ENCODE results near the gene TTC38. TPM values are rescaled to one million over a fixed set of nuclear protein-coding genes. Genes with fewer than 3 reads are reported as not detected.

The TTC38 gene
- total RNA-seq, 4 donors from 2014 or later, result 49.8 to 116 (median 76.8) TPM

DNA sequence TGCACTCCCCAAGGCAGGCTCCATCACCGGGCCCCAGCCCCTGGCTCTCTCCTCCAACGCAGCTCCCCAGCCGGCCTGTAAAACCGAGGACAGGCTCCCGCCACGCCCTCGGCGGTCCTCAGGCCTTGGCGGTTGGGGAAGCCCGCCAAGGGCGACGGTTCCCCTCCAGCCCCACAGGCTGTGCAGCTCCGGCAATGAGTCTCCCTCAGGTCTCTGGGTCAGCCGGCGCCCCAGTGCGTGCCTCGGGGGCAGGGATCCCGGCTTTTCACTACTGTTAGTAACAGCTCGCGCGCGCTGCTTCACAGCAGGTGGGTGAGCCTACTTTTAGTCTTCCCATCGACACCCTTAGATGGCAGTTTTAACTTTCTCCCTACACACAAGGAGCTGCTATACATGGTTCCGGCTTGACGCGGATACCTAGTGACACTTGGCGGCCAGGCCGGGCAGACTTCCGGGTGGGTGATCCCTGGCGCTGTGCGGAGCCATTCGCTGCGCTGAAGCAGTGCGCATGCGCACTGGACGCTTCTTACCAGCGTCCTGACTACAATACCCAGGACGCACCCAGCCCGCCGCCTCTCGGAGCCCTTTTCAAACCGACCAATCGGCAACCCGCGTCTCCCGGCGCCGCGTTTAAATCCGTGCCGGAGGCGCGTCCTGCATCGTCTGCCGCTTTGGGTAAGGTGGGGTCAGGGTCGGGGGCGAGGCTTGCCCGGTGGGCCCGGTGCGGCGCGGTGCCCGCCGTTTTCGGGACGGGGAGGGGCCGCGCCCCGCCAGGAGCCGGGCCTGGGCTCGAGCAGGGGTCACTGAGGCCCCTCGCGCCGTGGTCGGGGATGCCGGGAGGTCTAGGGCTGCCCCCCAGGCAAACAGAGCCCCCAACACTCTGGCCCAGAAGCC, 28.7 kb downstream of the TTC38 start, which contains the start of gene GTSE1:
Gene GTSE1 (plus strand): TSS at position 614 of the 894 bp plus-strand sequence. CDS start 531 bp downstream, outside the sequence.
- ATAC-seq (ENCODE audit: low FRiP score) (peak; percentile 98), DNase-seq (ENCODE audit: low spot score) (peak; percentile 87)
- TF ChIP-seq, protein P1, sequence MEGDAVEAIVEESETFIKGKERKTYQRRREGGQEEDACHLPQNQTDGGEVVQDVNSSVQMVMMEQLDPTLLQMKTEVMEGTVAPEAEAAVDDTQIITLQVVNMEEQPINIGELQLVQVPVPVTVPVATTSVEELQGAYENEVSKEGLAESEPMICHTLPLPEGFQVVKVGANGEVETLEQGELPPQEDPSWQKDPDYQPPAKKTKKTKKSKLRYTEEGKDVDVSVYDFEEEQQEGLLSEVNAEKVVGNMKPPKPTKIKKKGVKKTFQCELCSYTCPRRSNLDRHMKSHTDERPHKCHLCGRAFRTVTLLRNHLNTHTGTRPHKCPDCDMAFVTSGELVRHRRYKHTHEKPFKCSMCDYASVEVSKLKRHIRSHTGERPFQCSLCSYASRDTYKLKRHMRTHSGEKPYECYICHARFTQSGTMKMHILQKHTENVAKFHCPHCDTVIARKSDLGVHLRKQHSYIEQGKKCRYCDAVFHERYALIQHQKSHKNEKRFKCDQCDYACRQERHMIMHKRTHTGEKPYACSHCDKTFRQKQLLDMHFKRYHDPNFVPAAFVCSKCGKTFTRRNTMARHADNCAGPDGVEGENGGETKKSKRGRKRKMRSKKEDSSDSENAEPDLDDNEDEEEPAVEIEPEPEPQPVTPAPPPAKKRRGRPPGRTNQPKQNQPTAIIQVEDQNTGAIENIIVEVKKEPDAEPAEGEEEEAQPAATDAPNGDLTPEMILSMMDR (IDR thresholded peaks at IDR 0.05), result no peak

DNA sequence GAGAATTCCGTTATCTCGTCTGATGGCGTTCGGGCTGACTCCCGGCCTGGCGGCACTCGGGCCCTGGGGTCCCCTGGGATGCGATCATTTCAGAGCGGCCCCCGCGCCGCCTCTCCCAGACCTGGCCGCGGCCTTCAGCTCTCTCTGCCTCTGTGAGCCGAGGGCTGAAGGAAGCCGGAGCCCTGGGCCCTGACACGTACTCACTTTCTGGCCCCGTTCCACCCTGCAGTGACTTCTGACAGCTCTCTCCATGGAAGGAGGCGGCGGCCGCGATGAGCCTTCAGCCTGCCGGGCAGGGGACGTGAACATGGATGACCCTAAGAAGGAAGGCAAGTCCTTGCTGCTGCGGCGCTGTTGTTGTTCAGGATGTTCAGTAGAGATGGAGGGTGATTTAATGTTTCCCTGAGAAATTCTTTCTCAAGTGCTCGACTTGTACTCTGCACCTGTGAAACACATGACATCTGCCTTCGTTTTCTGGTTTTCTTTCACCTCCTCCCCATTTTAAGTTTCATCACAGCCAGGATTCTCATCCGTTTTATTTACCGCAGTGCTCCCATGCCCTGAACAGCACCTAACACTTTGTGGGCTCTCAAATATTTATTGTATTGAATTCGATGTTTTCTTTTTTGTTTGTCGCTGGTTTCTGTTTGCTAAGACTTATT, 29.5 kb downstream of the TTC38 start:
- DNase-seq (ENCODE audit: low spot score), result no peak
- no peak for ATAC-seq (ENCODE audit: low FRiP score)
- TF ChIP-seq, protein P1 (IDR thresholded peaks at IDR 0.05), result no peak

DNA sequence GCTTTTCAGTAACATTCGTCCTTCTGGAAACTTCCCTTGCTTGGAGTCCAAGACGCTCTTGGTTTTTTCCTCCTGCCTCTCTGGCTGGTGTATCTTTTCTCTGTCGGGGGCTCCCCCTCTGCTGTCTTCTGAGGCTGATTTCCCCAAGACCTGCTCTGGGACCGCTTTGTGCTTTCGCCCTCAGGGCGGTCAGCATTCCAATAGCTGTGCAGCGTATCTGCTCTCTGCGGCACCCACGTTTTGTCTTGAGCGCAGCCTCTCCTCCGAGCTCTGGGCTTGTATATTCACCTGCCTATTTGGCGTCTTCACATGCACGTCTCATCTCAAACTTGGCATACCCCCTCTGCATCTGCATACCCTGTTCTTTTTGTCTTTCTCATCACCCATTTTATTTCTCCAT, 31.3 kb downstream of the TTC38 start:
- ATAC-seq (ENCODE audit: low FRiP score), result no peak
- no peak for DNase-seq (ENCODE audit: low spot score)
- TF ChIP-seq, protein P1 (IDR thresholded peaks at IDR 0.05), result no peak

DNA sequence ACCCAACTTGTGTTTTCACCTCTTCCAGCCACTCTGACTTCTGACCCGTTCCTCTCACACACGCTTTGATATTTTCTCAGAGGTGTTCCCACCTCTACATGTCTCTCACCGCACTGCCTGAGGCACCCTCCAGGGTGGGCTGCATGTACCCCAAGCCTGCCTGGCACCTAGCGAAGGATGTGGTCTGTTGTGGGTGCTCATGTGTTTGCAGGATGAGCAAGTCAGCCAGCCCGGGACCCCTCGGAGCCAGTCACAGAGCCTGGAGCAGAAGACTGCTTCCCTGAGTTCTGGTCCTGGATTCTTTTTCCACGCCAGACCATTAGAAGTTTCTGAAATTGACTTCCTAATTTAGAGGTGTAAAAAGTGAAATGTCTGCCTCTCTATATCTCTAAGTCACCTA, 32.7 kb downstream of the TTC38 start:
- ATAC-seq (ENCODE audit: low FRiP score) (no peak), DNase-seq (ENCODE audit: low spot score) (no peak)
- TF ChIP-seq, protein P1 (IDR thresholded peaks at IDR 0.05), result no peak

DNA sequence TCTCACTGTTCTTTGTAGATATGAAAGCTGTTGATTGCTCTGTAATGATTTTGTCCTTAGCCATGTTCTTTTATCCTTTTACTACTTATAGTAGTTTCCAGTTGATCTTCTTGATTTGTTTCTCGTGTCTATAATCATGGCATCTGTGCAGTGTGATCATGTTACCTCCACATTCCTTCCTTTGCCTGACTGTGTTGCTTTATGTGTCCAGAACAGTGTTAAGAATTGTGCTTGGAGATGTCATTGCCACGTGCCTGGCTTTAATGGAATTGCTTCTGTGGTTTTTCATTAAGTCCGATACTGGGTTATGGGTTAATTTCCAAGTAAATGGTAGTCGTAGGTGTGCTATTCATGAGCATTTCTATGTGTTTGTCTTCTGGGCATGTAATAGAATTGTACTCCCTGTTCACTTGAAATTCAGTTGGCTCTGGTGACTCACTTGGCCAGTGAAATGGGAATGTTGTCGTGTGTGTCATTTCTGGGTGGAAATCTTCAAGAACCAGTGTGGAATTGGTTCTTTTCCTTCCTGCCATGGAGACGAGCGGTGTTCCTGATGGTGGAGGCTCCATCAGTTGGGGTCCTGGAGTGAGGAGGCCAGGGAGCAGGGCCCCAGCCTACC, 35.6 kb downstream of the TTC38 start:
- TF ChIP-seq, protein P1 (IDR thresholded peaks at IDR 0.05), result no peak
- DNase-seq (ENCODE audit: low spot score) (no peak), ATAC-seq (ENCODE audit: low FRiP score) (no peak)

DNA sequence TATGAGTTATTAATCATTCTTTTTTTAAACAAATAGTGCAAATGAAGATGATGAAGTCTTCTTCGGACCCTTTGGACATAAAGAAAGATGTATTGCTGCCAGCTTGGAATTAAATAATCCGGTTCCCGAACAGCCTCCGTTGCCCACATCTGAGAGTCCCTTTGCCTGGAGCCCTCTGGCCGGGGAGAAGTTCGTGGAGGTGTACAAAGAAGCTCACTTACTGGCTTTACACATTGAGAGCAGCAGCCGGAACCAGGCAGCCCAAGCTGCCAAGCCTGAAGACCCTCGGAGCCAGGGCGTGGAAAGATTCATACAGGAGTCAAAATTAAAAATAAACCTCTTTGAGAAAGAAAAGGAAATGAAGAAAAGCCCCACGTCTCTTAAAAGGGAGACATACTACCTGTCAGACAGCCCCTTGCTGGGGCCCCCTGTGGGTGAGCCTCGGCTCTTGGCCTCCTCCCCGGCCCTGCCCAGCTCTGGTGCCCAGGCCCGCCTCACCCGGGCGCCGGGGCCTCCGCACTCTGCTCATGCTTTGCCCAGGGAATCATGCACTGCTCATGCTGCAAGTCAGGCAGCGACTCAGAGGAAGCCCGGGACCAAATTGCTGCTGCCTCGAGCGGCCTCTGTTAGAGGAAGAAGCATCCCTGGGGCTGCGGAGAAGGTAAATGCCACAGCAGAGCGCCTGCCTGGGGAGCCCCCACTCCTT, 40.6 kb downstream of the TTC38 start:
- TF ChIP-seq, protein P1 (IDR thresholded peaks at IDR 0.05), result no peak
- ATAC-seq (ENCODE audit: low FRiP score) (no peak), DNase-seq (ENCODE audit: low spot score) (no peak)
